A549 (cell line): ENCODE data around the gene SKIL. TPM values are rescaled to one million over a fixed set of nuclear protein-coding genes. Genes with fewer than 3 reads are reported as not detected.
A peak's percentile ranks its signal among the peaks of the same experiment; 100 is the strongest.

Source experiments
- ATAC-seq, 2 experiments: fragments of 200-7000 bp in 1 of 2; fragments of >200 bp in 1 of 2; cut with Nextera tagmentation in 1 of 2; cut with Tn5 transposase in 1 of 2; 3 replicates each; pipeline versions ENCODE4 v1.8.0 to v1.9.1; 2018 to 2020; ENCODE audit warnings: mild to moderate bottlenecking in 1 of 2, moderate library complexity in 1 of 2
- CTCF ChIA-PET: fragments of 300-600 bp; sonication (Branson Sonifier 250); formaldehyde crosslinking; extraction: SDS; loops from one replicate; lab custom pipeline; 2021; ENCODE audit warnings: antibody characterized with exemption, inconsistent platforms; lab: Yijun Ruan, JAX
- POLR2A ChIA-PET: fragments of 350-600 bp; formaldehyde crosslinking; extraction: SDS; loops from one replicate; lab custom pipeline; 2021; ENCODE audit warnings: antibody characterized with exemption, inconsistent platforms; lab: Yijun Ruan, JAX
- DNase-seq, 2 experiments: peaks; one replicate each; pipeline versions ENCODE4 v3.0.0 to v3.0.0-alpha.2; 2011 to 2016; ENCODE audit warnings: low read depth in 1 of 2, low spot score in 1 of 2
- FAIRE-seq: peaks from 2 replicates; lab custom pipeline; 2011; peaks lifted over from hg19 to GRCh38; lab: Jason Lieb, UNC
- H3K27ac ChIP-seq, 2 experiments: fragments of >200 bp; sonication (Bioruptor Twin); formaldehyde crosslinking; 3 replicates each; pipeline ENCODE4 v1.5.1; 2016 to 2017
- H3K4me1 ChIP-seq: fragments of >200 bp; sonication (Bioruptor Twin); formaldehyde crosslinking; 3 replicates; pipeline ENCODE4 v1.6.1; 2016
- H3K4me2 ChIP-seq: fragments of >200 bp; sonication (Bioruptor Twin); formaldehyde crosslinking; 3 replicates; pipeline ENCODE4 v1.6.1; 2016
- H3K4me3 ChIP-seq: fragments of >200 bp; sonication (Bioruptor Twin); formaldehyde crosslinking; 3 replicates; pipeline ENCODE4 v1.5.1; 2016
- H3K9me3 ChIP-seq: fragments of >200 bp; sonication (Bioruptor Twin); formaldehyde crosslinking; 3 replicates; pipeline ENCODE4 v1.6.1; 2016
- FOSL2 ChIP-seq, 2 experiments: fragments of 450-650 bp in 1 of 2; fragments of >200 bp in 1 of 2; sonication (Bioruptor Twin) in 1 of 2; formaldehyde crosslinking; IDR thresholded peaks; 2 replicates each; pipeline versions ENCODE4 v1.5.0 to v1.6.1; 2016 to 2020; ENCODE audit warnings: mild to moderate bottlenecking in 1 of 2, moderate library complexity in 1 of 2
- HOXA7 ChIP-seq: fragments of 250-450 bp; sonication (Bioruptor Pico); IDR thresholded peaks from 2 replicates; pipeline ENCODE4 v1.5.0; 2020; ENCODE audit warnings: mild to moderate bottlenecking, moderate library complexity
- HOXB13 ChIP-seq: fragments of 250-450 bp; sonication (Bioruptor Pico); IDR thresholded peaks from 2 replicates; pipeline ENCODE4 v1.5.0; 2020; ENCODE audit warnings: low read depth, mild to moderate bottlenecking, moderate library complexity
- MAFK ChIP-seq: fragments of 450-650 bp; IDR thresholded peaks from 2 replicates; pipeline ENCODE4 v1.6.1; 2014; ENCODE audit not compliant: partially characterized antibody
- MAX ChIP-seq: IDR thresholded peaks from 2 replicates; pipeline ENCODE4 v1.6.1; 2012
- NFE2L2 ChIP-seq: fragments of 150-350 bp; conservative IDR thresholded peaks from 2 replicates; pipeline ENCODE4 v1.6.1; 2014; ENCODE audit warnings: low read length
- PHF8 ChIP-seq: fragments of 200-600 bp; sonication (generic); IDR thresholded peaks from 2 replicates; pipeline ENCODE4 v1.6.1; 2016; ENCODE audit warnings: low read depth, mild to moderate bottlenecking, antibody characterized with exemption, moderate library complexity, borderline replicate concordance
- POLR2AphosphoS2 ChIP-seq: conservative IDR thresholded peaks from 2 replicates; pipeline ENCODE4 v1.6.1; 2012; ENCODE audit warnings: low read length, improper control_type of control experiment, inconsistent platforms
- REST ChIP-seq: fragments of 200-600 bp; sonication (generic); IDR thresholded peaks from 2 replicates; pipeline ENCODE4 v1.6.1; 2016; ENCODE audit warnings: antibody characterized with exemption, mild to moderate bottlenecking, moderate library complexity
- TFCP2L1 ChIP-seq: fragments of 250-450 bp; sonication (Bioruptor Pico); IDR thresholded peaks from 2 replicates; pipeline ENCODE4 v1.5.0; 2021; ENCODE audit warnings: mild to moderate bottlenecking
- WGBS: methylation state at CpG from one replicate; pipeline ENCODE4 v1.1.6; 2017; ENCODE audit errors: missing lambda C conversion rate; 5-methylcytosine and 5-hydroxymethylcytosine counted together
- polyA plus RNA-seq, 4 experiments: library from polyadenylated mRNA; depleted of rRNA in 3 of 4; stranded (reverse); fragments of >200 nt; fragmentation: RNase III in 1 of 4; extraction: RNeasy Plus Mini Kit Qiagen cat#74134 plus additional on column Dnase treatment in 1 of 4; gene quantifications; 2 replicates in 3 of 4; 3 replicates in 1 of 4; pipeline ENCODE4 v1.2.3, GENCODE V29; 2011 to 2017

The SKIL gene
- polyA plus RNA-seq, 2 of the 4 experiments (the other 2 are of a cell fraction) = 39.6 to 64.2 TPM

GRCh38 chr3:170344971-170345370, 12.5 kb upstream of the SKIL start:
- ATAC-seq = no peak
- ChIA-PET POLR2A (interaction anchor here (1.6 kb wide), 1 partner anchor 11 kb away, joined by 4 read pairs; no protein-coding TSS in a partner anchor), CTCF (interaction anchor here (0.6 to 1.3 kb wide), 3 partner anchors 9 to 13 kb away, joined by 3 to 4 read pairs (median 4); partner anchors contain the start of gene SKIL)
- Histone ChIP-seq H3K9me3 (no peaks in the 10 kb centered on the region), H3K4me2 (no peak overlapping the region), H3K27ac (peak overlapping the region; percentile 2 to 63; a peak in 4 of 6 replicates), H3K4me3 (no peak overlapping the region), H3K4me1 (peaks cover 19% of the 10 kb centered on the region)
- FAIRE-seq = no peak
- DNase-seq = no peak
- peak; percentile 47 for TF ChIP-seq MAFK
- TF ChIP-seq NFE2L2 = 0 out of 2 replicates have a peak, but pooled peaks have one; percentile 16
- TF ChIP-seq FOSL2 (IDR thresholded peaks at IDR 0.05) = no peak
- no peak for TF ChIP-seq FOSL2 (CRISPR knock-in tag; IDR thresholded peaks at IDR 0.05)
- WGBS = 95% methylated on average over 4 of the region's 4 CpGs

GRCh38 chr3:170346481-170347392, 10.8 kb upstream of the SKIL start:
- CTCF ChIA-PET = interaction anchor here (0.8 kb wide), 1 partner anchor 37 kb away, joined by 3 read pairs; no protein-coding TSS in a partner anchor
- no peaks in the 10 kb centered on the region for H3K9me3 ChIP-seq
- no peak for TF ChIP-seq POLR2AphosphoS2
- TF ChIP-seq FOSL2 (IDR thresholded peaks at IDR 0.05) = no peak
- peak; percentile 36 for TF ChIP-seq FOSL2 (CRISPR knock-in tag; IDR thresholded peaks at IDR 0.05)
- peak overlapping the region; percentile 11; the same call in 1 of the 3 replicates for H3K4me2 ChIP-seq
- peak overlapping the region in 1 of 2 experiments; percentile 57; a peak in 3 of 6 replicates for H3K27ac ChIP-seq
- ATAC-seq (peak; percentile 80 to 86), FAIRE-seq (no peak), DNase-seq (peak; percentile 31 to 59)
- peaks cover 15% of the 10 kb centered on the region for H3K4me1 ChIP-seq
- 78% methylated on average over 12 of the region's 12 CpGs for WGBS
- POLR2A ChIA-PET = no interaction called here
- no peak overlapping the region for H3K4me3 ChIP-seq

GRCh38 chr3:170350515-170351413, 6.8 kb upstream of the SKIL start:
- Histone ChIP-seq H3K4me2 (no peak overlapping the region), H3K27ac (peak overlapping the region in 1 of 2 experiments; percentile 39; a peak in 3 of 6 replicates), H3K9me3 (no peaks in the 10 kb centered on the region), H3K4me3 (no peak overlapping the region), H3K4me1 (peaks cover 30% of the 10 kb centered on the region)
- POLR2A ChIA-PET = no interaction called here
- FAIRE-seq (no peak), ATAC-seq (no peak), DNase-seq (no peak)
- CTCF ChIA-PET = interaction anchor here (0.6 to 1.5 kb wide), 5 partner anchors 19 to 185 kb away, joined by 3 to 5 read pairs (median 4); no protein-coding TSS in a partner anchor
- TF ChIP-seq REST = no peak
- TF ChIP-seq MAX = no peak
- TF ChIP-seq HOXA7 (CRISPR knock-in tag) = no peak
- TF ChIP-seq PHF8 = no peak
- no peak for TF ChIP-seq HOXB13
- TF ChIP-seq TFCP2L1 (CRISPR knock-in tag) = no peak
- WGBS = 87% methylated on average over 8 of the region's 8 CpGs
